ENCODE results near the gene KRTAP20-1. TPM values are rescaled to one million over a fixed set of nuclear protein-coding genes. Genes with fewer than 3 reads are reported as not detected.

The KRTAP20-1 gene
- total RNA-seq, 1 donor from 2014 or later, result not detected

- Histone ChIP-seq H3K4me1 (no peaks in the 10 kb centered on the region), H2AFZ (replicated peaks) (no peak within 1 kb of the TSS), H3K79me2 (ENCODE audit: low read depth) (no peaks in the 10 kb centered on the region), H3K4me2 (no peak within 1 kb of the TSS), H3K9ac (no peak within 1 kb of the TSS), H3K27me3 (no peaks in the 10 kb centered on the region), H3K27ac (no peak within 1 kb of the TSS), H3F3A (ENCODE audit: low read depth) (no peaks in the 10 kb centered on the region), H3K36me3 (no peaks in the 10 kb centered on the region), H3K4me3 (no peak within 1 kb of the TSS), H3K9me3 (ENCODE audit: low read depth) (peaks cover 5% of the 10 kb centered on the region), H4K20me1 (ENCODE audit: low read depth) (no peaks in the 10 kb centered on the region)
- no peaks in the 10 kb centered on the region for H3K9me3 Mint-ChIP-seq
- TF ChIP-seq EZH2phosphoT487 (IDR thresholded peaks at IDR 0.05) (no peak), CTCF (IDR thresholded peaks at IDR 0.05) (no peak), EZH2 (IDR thresholded peaks at IDR 0.05) (no peak)
- peaks cover 2% of the 10 kb centered on the region for H3K27me3 Mint-ChIP-seq (ENCODE audit: insufficient read depth, low read depth)
- H3K4me1 Mint-ChIP-seq, result no peaks in the 10 kb centered on the region
- DNase-seq (ENCODE audit: low spot score), result no peak
- no peak within 1 kb of the TSS for H3K27ac Mint-ChIP-seq
- no peaks in the 10 kb centered on the region for H3K36me3 Mint-ChIP-seq
- H3K4me3 Mint-ChIP-seq, result no peak within 1 kb of the TSS
These were observed 15.4 kb upstream of the KRTAP20-1 start, which contains the start of gene KRTAP22-1 for GRCh38 chr21:30600787-30601186. Gene KRTAP22-1 (plus strand): TSS chr21:30601087.

GRCh38 chr21:30605968-30606367 is 10.3 kb upstream of the KRTAP20-1 start:
- no peak for DNase-seq (ENCODE audit: low spot score)
- no peak overlapping the region for H3K9ac ChIP-seq
- no peaks in the 10 kb centered on the region for H3K4me1 ChIP-seq
- no peaks in the 10 kb centered on the region for H3K27me3 ChIP-seq
- Mint-ChIP-seq H3K36me3 (no peaks in the 10 kb centered on the region), H3K4me3 (no peak overlapping the region), H3K4me1 (no peaks in the 10 kb centered on the region), H3K27me3 (ENCODE audit: insufficient read depth, low read depth) (peaks cover 10% of the 10 kb centered on the region), H3K27ac (no peak overlapping the region), H3K9me3 (no peaks in the 10 kb centered on the region)
- H4K20me1 ChIP-seq (ENCODE audit: low read depth), result no peaks in the 10 kb centered on the region
- no peaks in the 10 kb centered on the region for H3K36me3 ChIP-seq
- no peak overlapping the region for H3K27ac ChIP-seq
- H3K79me2 ChIP-seq (ENCODE audit: low read depth), result no peaks in the 10 kb centered on the region
- peaks cover 5% of the 10 kb centered on the region for H3K9me3 ChIP-seq (ENCODE audit: low read depth)
- H3F3A ChIP-seq (ENCODE audit: low read depth), result no peaks in the 10 kb centered on the region
- no peak overlapping the region for H3K4me3 ChIP-seq
- no peak overlapping the region for H3K4me2 ChIP-seq
- no peak overlapping the region for H2AFZ ChIP-seq (replicated peaks)
- no peak for TF ChIP-seq CTCF (IDR thresholded peaks at IDR 0.05)
- TF ChIP-seq EZH2 (IDR thresholded peaks at IDR 0.05), result no peak
- no peak for TF ChIP-seq EZH2phosphoT487 (IDR thresholded peaks at IDR 0.05)

GRCh38 chr21:30612132-30612531 is 4.1 kb upstream of the KRTAP20-1 start:
- Mint-ChIP-seq H3K27ac (no peak overlapping the region), H3K4me1 (no peaks in the 10 kb centered on the region), H3K27me3 (ENCODE audit: insufficient read depth, low read depth) (peaks cover 6% of the 10 kb centered on the region), H3K36me3 (no peaks in the 10 kb centered on the region), H3K4me3 (no peak overlapping the region), H3K9me3 (no peaks in the 10 kb centered on the region)
- Histone ChIP-seq H3K4me2 (no peak overlapping the region), H3K27me3 (no peaks in the 10 kb centered on the region), H3K4me3 (no peak overlapping the region), H3K4me1 (no peaks in the 10 kb centered on the region), H3K27ac (no peak overlapping the region), H4K20me1 (ENCODE audit: low read depth) (no peaks in the 10 kb centered on the region), H3F3A (ENCODE audit: low read depth) (no peaks in the 10 kb centered on the region), H3K9me3 (ENCODE audit: low read depth) (peaks cover 17% of the 10 kb centered on the region), H3K9ac (no peak overlapping the region), H3K36me3 (no peaks in the 10 kb centered on the region), H2AFZ (replicated peaks) (no peak overlapping the region), H3K79me2 (ENCODE audit: low read depth) (no peaks in the 10 kb centered on the region)
- TF ChIP-seq EZH2phosphoT487 (IDR thresholded peaks at IDR 0.05) (no peak), EZH2 (IDR thresholded peaks at IDR 0.05) (no peak), CTCF (IDR thresholded peaks at IDR 0.05) (no peak)
- DNase-seq (ENCODE audit: low spot score), result no peak
